Measurements from ENCODE around the gene CDC42BPG.
"Not testable (repeated sequence)": the region's sequence is repeated elsewhere in the genome, so short reads cannot be mapped to it uniquely, and the experiment has no call there.

CDC42BPG gene

GRCh38 chr11:64832467-64833197 lies 11.8 kb downstream of the CDC42BPG start:
- DNase-seq: no peak

- peak; percentile 8 for DNase-seq
Observed at GRCh38 chr11:64831411-64831891, 13.0 kb downstream of the CDC42BPG start.

GRCh38 chr11:64829536-64830251 lies 14.8 kb downstream of the CDC42BPG start:
- no peak for DNase-seq

- DNase-seq: no peak
Observed at GRCh38 chr11:64827451-64827839, 17.0 kb downstream of the CDC42BPG start.

GRCh38 chr11:64826578-64827450 lies 17.6 kb downstream of the CDC42BPG start:
- no peak for DNase-seq

- DNase-seq: no peak
Observed at GRCh38 chr11:64826062-64826461, 18.4 kb downstream of the CDC42BPG start.

GRCh38 chr11:64823568-64824119 lies 20.8 kb downstream of the CDC42BPG start:
- DNase-seq: no peak

- DNase-seq: no peak
Observed at GRCh38 chr11:64817476-64817875, 27.0 kb downstream of the CDC42BPG start.

- DNase-seq: not testable (repeated sequence)
Observed at GRCh38 chr11:64815433-64815832, 29.0 kb downstream of the CDC42BPG start.

GRCh38 chr11:64814712-64815187 lies 29.7 kb downstream of the CDC42BPG start:
- no peak for DNase-seq

- no peak for DNase-seq
Observed at GRCh38 chr11:64813826-64814225, 30.6 kb downstream of the CDC42BPG start.

GRCh38 chr11:64810891-64811272 lies 33.6 kb downstream of the CDC42BPG start:
- DNase-seq: no peak

GRCh38 chr11:64810271-64810890 lies 34.1 kb downstream of the CDC42BPG start, which contains the start of gene MEN1:
MEN1 (minus strand) TSS chr11:64810551; CDS start chr11:64810109, 442 bp downstream.
- peak; percentile 96 for DNase-seq

GRCh38 chr11:64809781-64810241 lies 34.6 kb downstream of the CDC42BPG start:
- no peak for DNase-seq

- DNase-seq: no peak
Observed at GRCh38 chr11:64805481-64805880, 39.0 kb downstream of the CDC42BPG start.

GRCh38 chr11:64804346-64805210 lies 39.9 kb downstream of the CDC42BPG start:
- no peak for DNase-seq

- no peak for DNase-seq
Observed at GRCh38 chr11:64803846-64804345, 40.6 kb downstream of the CDC42BPG start.

- peak; percentile 54 for DNase-seq
Observed at GRCh38 chr11:64803158-64803845, 41.2 kb downstream of the CDC42BPG start, which contains the start of gene MAP4K2. MAP4K2 (minus strand) TSS chr11:64803214; CDS start chr11:64803149, 65 bp downstream.

GRCh38 chr11:64802370-64803157 lies 41.9 kb downstream of the CDC42BPG start:
- no peak for DNase-seq
